AG10803 (cell line): Measurements from ENCODE around the gene ENTHD1.

Experiments
- DNase-seq: peaks from one replicate; pipeline ENCODE4 v3.0.0; 2010; ENCODE audit warnings: low read depth
- H3K4me3 ChIP-seq: 2 replicates; pipeline ENCODE4 v1.5.1; 2011; ENCODE audit warnings: mild to moderate bottlenecking, low read length, control low read depth
- CTCF ChIP-seq: conservative IDR thresholded peaks from 2 replicates; pipeline ENCODE4 v1.5.1; 2011; ENCODE audit warnings: mild to moderate bottlenecking, low read length, control low read depth, inconsistent platforms

Gene ENTHD1

DNA sequence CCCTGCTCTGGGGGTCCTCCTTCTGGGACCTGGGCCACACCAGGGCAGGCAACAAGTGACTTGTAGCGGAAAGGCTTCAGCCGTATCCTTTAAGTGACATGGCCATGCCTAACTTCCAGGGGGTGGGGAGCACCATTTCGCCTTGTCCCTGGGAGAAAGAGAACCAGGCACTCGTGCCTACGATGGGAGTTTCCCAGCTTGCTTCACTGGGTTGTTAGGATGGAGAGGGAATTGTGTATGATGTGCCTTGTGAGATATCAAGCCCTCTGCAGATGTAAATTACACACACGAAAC lies 171.6 kb downstream of the ENTHD1 start:
- DNase-seq = no peak
- no peak for TF ChIP-seq CTCF
- H3K4me3 ChIP-seq = no peak overlapping the region

DNA sequence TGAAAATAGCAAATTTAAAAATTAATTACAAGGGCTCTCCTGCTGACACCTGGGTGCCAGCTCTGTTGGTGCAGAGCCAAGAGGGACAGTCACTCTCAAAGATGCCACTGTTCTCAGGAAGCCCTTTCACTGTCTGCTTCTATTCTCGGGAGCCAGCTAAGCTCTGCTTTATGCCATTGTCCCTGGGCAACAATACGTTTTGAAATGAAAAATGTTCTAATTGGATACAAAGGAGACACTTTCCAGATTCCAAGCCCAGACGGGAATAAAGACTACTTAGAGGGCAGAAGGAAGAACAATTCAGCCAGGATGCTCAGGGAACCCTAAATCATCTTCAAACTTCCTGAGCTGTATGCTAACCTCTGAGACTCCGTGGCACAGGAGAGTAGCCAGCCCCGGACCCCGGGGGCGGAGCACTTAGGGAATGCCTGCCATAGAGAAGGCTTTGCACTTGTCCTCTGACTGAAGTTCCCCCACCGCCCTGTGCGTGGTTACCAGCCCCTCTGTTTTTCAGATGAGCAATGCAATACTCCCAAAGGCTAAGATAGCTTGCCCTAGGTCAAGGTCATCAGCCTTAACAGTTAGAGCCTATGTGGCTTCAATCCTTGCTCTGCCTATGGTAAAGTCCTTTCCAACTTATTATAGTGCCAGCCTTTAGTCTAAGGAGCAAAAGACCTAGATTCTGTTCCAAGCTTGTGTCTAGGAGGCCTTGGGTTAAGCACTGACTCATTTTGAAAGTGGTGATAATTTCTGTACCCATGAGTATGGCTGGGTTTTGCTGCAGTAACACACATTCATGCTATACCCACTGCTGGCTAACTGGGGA lies 172.1 kb downstream of the ENTHD1 start:
- DNase-seq = no peak
- no peak overlapping the region for H3K4me3 ChIP-seq
- no peak for TF ChIP-seq CTCF

DNA sequence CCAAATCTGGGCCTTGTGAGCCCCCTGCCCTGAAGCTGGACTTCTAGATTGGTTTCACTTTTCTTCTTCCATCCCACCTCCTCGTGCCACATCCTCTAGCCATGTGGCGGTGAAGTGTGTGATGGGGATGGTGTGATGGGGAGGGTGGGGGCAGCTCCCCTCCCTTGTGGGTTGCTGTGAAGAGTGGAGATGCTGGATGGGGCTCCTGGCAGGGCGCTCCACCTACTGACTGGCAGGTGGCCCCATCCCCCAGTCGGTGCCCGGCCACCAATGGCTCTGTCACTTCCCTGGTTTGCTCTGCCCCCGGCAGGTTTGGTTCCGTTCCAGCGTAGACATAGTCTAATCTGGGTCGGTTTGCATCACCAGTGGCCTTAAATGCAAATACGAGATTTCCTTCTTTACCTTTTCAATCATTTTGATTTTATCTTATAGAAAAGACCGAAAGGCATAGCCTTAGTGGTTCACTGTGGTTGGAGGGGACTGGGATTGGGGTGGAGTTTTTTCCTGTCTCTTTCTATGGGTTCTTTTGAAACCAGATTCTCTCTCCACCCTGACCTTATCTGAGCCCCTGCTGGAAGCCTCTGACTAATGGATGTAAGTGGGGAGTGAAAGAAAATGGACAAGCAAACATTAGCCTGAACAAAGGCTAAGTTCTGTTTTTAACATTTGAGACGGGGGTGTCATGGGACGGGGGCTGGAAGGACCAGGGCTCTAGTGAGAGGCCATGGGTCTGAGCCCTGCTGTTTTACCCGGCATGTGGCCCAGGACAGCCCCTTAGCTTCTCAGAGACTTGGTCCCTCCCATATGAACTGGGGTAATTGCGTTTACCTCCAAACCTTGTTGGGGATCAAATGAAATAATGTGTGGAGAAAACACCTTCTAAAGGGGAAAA lies 173.8 kb downstream of the ENTHD1 start:
- H3K4me3 ChIP-seq = no peak overlapping the region
- TF ChIP-seq CTCF = no peak
- no peak for DNase-seq

GRCh38 chr22:39718921-39719475 lies 174.6 kb downstream of the ENTHD1 start:
- H3K4me3 ChIP-seq = no peak overlapping the region
- no peak for DNase-seq
- TF ChIP-seq CTCF = no peak

DNA sequence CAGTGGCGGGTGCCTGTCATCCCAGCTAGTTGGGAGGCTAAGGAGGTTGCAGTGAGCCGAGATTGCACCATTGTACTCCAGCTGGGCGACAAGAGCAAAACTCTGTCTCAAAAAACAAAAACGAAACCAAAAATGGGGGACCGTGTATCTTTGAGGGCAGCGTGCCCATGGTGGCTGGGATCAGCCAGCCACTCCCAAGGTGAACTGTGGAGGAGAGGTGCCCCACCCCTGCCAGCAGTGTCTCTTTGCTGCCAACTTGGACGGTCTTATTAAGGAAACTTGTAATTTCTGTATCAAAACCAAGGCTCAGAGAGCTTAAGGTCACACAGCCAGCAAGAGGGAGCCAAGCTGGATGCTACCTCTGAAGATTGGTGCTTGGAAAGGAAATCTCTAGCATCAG lies 175.4 kb downstream of the ENTHD1 start:
- H3K4me3 ChIP-seq = no peak overlapping the region
- TF ChIP-seq CTCF = no peak
- no peak for DNase-seq

DNA sequence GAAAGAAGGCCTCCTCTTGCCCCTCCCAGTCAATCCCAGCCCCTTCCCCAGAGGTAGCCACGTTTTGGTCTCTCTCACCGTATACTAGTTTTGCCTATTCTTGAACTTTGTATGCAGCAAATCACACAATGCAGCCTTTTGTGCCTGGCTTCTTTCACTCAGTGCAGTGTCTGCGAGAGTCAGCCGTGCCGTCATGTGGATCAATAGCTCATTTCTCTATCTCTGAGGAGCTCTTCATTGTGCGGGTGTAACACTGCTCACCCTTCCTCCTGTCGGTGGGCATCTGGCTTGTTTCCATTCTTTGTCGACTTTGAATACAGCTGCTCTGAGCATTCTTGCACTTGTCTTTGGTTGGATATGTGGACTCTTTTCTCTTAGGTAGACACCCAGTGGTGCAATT lies 176.5 kb downstream of the ENTHD1 start:
- no peak for TF ChIP-seq CTCF
- DNase-seq = no peak
- H3K4me3 ChIP-seq = no peak overlapping the region
